GM12873 (cell line): ENCODE measurements around the gene UBN1.

Source experiments
- CTCF ChIP-seq: IDR thresholded peaks from 2 replicates; pipeline ENCODE4 v1.5.1; 2012; ENCODE audit warnings: low read depth, mild to moderate bottlenecking, moderate library complexity, low read length, control low read depth; ENCODE audit not compliant: insufficient read depth; ENCODE audit errors: missing control alignments

The UBN1 gene

GRCh38 chr16:4902038-4902437 lies 54.8 kb downstream of the UBN1 start:
- no peak for TF ChIP-seq CTCF

- no peak for TF ChIP-seq CTCF
Observed at GRCh38 chr16:4904108-4904941, 57.0 kb downstream of the UBN1 start.

- TF ChIP-seq CTCF, result no peak
Observed at GRCh38 chr16:4904942-4905615, 57.8 kb downstream of the UBN1 start.

- no peak for TF ChIP-seq CTCF
Observed at GRCh38 chr16:4908854-4909401, 61.6 kb downstream of the UBN1 start.

- no peak for TF ChIP-seq CTCF
Observed at GRCh38 chr16:4909825-4910224, 62.5 kb downstream of the UBN1 start.

- no peak for TF ChIP-seq CTCF
Observed at GRCh38 chr16:4910828-4911227, 63.5 kb downstream of the UBN1 start.

GRCh38 chr16:4911970-4912386 lies 64.7 kb downstream of the UBN1 start:
- TF ChIP-seq CTCF, result no peak
